Measurements from ENCODE around the gene SLC7A8.
A peak's percentile ranks its signal among the peaks of the same experiment; 100 is the strongest.

SLC7A8 gene

DNA sequence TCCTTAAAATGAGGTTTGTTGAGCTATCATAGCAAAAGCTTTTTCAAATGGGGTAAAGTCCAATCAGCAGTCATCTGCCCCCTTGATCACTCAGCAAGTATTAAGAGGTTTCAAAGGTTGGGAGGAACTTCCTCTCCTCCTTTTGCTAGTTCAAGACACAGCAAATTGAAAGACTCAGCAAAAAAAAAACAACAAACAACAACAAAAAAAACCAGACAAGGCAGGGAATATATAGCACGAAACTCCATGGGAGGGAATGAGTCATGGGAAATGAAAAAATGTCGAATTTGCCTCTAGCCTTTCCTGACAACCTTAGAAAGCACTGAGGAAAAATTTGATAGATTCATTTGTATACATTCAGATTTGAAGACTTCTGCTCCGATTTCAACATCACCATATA, 1.6 kb upstream of the SLC7A8 start:
- Histone ChIP-seq H3K27ac (replicated peaks) (no peak overlapping the region), H3K27me3 (ENCODE audit: insufficient read depth, poor library complexity, severe bottlenecking) (no peaks in the 10 kb centered on the region), H3K4me3 (replicated peaks; ENCODE audit: insufficient read depth, low read length) (no peak overlapping the region)
- no peak for DNase-seq (ENCODE audit: low read depth in 1 of 2, low spot score in 1 of 2)
- TF ChIP-seq SPI1 (IDR thresholded peaks at IDR 0.05; ENCODE audit: borderline replicate concordance, low read depth) = peak; percentile 14; the same call in 1 of the 2 replicates
- TF ChIP-seq, protein P1, sequence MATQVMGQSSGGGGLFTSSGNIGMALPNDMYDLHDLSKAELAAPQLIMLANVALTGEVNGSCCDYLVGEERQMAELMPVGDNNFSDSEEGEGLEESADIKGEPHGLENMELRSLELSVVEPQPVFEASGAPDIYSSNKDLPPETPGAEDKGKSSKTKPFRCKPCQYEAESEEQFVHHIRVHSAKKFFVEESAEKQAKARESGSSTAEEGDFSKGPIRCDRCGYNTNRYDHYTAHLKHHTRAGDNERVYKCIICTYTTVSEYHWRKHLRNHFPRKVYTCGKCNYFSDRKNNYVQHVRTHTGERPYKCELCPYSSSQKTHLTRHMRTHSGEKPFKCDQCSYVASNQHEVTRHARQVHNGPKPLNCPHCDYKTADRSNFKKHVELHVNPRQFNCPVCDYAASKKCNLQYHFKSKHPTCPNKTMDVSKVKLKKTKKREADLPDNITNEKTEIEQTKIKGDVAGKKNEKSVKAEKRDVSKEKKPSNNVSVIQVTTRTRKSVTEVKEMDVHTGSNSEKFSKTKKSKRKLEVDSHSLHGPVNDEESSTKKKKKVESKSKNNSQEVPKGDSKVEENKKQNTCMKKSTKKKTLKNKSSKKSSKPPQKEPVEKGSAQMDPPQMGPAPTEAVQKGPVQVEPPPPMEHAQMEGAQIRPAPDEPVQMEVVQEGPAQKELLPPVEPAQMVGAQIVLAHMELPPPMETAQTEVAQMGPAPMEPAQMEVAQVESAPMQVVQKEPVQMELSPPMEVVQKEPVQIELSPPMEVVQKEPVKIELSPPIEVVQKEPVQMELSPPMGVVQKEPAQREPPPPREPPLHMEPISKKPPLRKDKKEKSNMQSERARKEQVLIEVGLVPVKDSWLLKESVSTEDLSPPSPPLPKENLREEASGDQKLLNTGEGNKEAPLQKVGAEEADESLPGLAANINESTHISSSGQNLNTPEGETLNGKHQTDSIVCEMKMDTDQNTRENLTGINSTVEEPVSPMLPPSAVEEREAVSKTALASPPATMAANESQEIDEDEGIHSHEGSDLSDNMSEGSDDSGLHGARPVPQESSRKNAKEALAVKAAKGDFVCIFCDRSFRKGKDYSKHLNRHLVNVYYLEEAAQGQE (IDR thresholded peaks at IDR 0.05; ENCODE audit: insufficient replicate concordance, low read depth) = no peak
- TF ChIP-seq POLR2AphosphoS5 (IDR thresholded peaks at IDR 0.05; ENCODE audit: low read depth) = no peak
- no peak for TF ChIP-seq GABPA (IDR thresholded peaks at IDR 0.05; ENCODE audit: low read depth)
- TF ChIP-seq, protein P2, sequence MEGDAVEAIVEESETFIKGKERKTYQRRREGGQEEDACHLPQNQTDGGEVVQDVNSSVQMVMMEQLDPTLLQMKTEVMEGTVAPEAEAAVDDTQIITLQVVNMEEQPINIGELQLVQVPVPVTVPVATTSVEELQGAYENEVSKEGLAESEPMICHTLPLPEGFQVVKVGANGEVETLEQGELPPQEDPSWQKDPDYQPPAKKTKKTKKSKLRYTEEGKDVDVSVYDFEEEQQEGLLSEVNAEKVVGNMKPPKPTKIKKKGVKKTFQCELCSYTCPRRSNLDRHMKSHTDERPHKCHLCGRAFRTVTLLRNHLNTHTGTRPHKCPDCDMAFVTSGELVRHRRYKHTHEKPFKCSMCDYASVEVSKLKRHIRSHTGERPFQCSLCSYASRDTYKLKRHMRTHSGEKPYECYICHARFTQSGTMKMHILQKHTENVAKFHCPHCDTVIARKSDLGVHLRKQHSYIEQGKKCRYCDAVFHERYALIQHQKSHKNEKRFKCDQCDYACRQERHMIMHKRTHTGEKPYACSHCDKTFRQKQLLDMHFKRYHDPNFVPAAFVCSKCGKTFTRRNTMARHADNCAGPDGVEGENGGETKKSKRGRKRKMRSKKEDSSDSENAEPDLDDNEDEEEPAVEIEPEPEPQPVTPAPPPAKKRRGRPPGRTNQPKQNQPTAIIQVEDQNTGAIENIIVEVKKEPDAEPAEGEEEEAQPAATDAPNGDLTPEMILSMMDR (IDR thresholded peaks at IDR 0.05; ENCODE audit: insufficient read depth, low read length) = no peak

DNA sequence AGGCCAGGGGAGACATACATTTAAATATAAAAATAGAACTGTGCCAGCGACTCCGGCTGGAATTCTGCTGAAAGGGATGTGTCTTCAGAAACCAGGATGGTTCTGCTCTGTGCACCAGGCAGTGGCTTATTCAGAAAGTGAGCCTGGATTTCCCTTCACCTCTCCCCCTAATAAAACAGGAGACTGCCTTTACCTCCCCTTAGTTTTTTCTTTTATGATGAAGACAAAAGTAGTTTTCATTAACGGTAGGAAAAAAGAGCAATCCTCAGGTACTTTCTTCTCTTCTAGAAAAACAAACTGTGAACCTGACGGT, 346 bp downstream of the SLC7A8 start:
- H3K4me3 ChIP-seq (replicated peaks; ENCODE audit: insufficient read depth, low read length) = no peak overlapping the region; the same call in 1 of the 2 replicates
- no peaks in the 10 kb centered on the region for H3K27me3 ChIP-seq (ENCODE audit: insufficient read depth, poor library complexity, severe bottlenecking)
- H3K27ac ChIP-seq (replicated peaks) = no peak overlapping the region
- no peak for DNase-seq (ENCODE audit: low read depth in 1 of 2, low spot score in 1 of 2)
- TF ChIP-seq POLR2AphosphoS5 (IDR thresholded peaks at IDR 0.05; ENCODE audit: low read depth) (no peak), GABPA (IDR thresholded peaks at IDR 0.05; ENCODE audit: low read depth) (no peak), SPI1 (IDR thresholded peaks at IDR 0.05; ENCODE audit: borderline replicate concordance, low read depth) (no peak)
- TF ChIP-seq, protein P1 (IDR thresholded peaks at IDR 0.05; ENCODE audit: insufficient replicate concordance, low read depth) = no peak
- TF ChIP-seq, protein P2 (IDR thresholded peaks at IDR 0.05; ENCODE audit: insufficient read depth, low read length) = no peak

DNA sequence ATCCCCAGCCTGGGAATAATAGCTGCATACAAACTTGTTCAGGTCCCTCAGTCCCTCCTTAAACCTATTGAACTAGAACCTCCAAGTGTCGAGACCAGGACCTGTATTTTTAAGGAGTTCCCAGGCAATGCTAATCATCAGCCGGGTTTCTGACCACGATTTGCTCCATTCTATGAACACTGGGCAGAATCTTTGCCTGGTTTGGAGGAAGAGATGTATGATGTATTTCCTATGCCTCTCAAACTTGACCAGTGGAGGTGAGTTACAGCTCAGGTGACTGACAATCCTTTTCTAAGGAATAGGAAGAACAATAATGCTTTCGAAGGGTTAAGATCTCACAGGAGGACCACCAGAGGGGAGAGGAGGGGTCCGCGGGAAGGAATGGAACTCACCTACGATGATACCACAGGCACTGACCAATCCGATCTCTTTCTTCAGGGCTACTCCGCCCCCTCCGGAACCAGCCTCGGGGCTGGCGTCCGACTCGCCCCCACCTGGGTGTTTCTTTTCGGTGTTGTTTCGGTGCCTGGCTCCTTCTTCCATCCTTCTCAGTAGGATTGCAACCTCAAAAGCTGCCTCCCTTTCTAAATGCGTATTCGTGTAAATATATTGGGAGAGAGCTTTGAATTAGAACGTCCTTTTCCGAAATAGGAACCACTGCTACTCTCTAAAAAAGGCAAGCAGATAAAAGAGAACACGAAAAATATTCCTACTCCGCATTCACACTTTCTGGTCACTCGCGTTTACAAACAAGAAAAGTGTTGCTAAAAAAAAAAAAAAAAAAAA, 895 bp downstream of the SLC7A8 start:
- no peaks in the 10 kb centered on the region for H3K27me3 ChIP-seq (ENCODE audit: insufficient read depth, poor library complexity, severe bottlenecking)
- no peak for DNase-seq (ENCODE audit: low read depth in 1 of 2, low spot score in 1 of 2)
- peak overlapping the region; percentile 35 for H3K4me3 ChIP-seq (replicated peaks; ENCODE audit: insufficient read depth, low read length)

More for the DNA sequence above, 895 bp downstream of the SLC7A8 start:
- TF ChIP-seq, protein P1 (IDR thresholded peaks at IDR 0.05; ENCODE audit: insufficient replicate concordance, low read depth) = no peak
- TF ChIP-seq, protein P2 (IDR thresholded peaks at IDR 0.05; ENCODE audit: insufficient read depth, low read length) = no peak
- no peak for TF ChIP-seq GABPA (IDR thresholded peaks at IDR 0.05; ENCODE audit: low read depth)
- TF ChIP-seq SPI1 (IDR thresholded peaks at IDR 0.05; ENCODE audit: borderline replicate concordance, low read depth) = no peak
- no peak for TF ChIP-seq POLR2AphosphoS5 (IDR thresholded peaks at IDR 0.05; ENCODE audit: low read depth)
- no peak overlapping the region for H3K27ac ChIP-seq (replicated peaks)
